Diencephalon (tissue), 1 donor: ENCODE data around the gene NAGA. TPM values are rescaled to one million over a fixed set of nuclear protein-coding genes. Genes with fewer than 3 reads are reported as not detected.

Experiments
- small RNA-seq: library from RNA; depleted of rRNA; stranded (forward); fragments of <200 nt; gene quantifications from one replicate; pipeline ENCODE3, GENCODE V24; 2014
- total RNA-seq: library from RNA; depleted of rRNA; stranded (reverse); fragments of >200 nt; gene quantifications from one replicate; pipeline ENCODE4 v1.2.3, GENCODE V29; 2014

The NAGA gene
- 17.1 TPM for total RNA-seq

DNA sequence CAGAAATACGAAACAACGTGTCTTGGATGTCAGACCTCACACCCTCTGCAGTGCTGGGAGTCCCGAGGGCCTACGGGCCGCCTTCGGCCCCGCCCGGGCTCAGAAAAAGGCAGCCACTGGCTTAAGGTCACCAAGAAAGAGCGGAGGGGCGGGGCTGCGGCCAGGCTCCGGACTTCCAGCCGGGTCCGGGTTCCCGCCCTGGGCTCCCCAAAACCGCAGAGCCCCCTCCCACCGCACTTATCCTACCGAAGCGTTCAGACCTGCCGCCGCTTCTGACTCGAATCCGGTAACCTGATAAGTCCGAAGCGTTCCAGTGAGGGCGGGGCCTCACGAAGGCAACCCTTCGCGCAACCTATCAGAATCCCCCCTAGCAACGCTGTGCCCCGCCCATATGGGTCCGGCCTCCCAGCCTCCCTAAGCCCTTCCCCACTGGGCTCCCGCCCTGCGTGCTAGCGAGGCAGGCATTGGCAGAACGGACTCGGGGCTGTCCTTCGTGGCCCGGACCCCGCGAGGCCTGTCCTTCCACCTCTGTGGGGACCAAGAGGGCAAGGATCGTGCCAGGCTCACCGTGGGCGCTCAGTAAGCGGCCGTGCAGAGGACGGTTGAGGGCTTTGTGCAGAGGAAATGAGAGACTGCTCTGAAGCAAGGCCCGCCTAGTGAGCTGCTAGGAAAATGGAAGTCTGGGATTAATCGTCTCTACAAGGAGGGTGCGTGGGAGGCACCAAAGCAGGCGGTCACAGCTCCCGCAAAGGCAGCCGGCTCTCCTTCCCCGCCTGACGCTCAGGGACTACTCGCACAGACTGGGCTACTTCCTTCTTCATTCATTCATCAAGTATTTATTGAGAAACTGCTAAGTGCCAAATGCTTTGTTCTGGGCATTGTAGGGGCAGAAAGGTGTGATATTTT is at the start of gene NAGA:
NAGA (minus strand) TSS at position 296 of the 906 bp plus-strand sequence. CDS start 515 bp downstream, outside the sequence.

DNA sequence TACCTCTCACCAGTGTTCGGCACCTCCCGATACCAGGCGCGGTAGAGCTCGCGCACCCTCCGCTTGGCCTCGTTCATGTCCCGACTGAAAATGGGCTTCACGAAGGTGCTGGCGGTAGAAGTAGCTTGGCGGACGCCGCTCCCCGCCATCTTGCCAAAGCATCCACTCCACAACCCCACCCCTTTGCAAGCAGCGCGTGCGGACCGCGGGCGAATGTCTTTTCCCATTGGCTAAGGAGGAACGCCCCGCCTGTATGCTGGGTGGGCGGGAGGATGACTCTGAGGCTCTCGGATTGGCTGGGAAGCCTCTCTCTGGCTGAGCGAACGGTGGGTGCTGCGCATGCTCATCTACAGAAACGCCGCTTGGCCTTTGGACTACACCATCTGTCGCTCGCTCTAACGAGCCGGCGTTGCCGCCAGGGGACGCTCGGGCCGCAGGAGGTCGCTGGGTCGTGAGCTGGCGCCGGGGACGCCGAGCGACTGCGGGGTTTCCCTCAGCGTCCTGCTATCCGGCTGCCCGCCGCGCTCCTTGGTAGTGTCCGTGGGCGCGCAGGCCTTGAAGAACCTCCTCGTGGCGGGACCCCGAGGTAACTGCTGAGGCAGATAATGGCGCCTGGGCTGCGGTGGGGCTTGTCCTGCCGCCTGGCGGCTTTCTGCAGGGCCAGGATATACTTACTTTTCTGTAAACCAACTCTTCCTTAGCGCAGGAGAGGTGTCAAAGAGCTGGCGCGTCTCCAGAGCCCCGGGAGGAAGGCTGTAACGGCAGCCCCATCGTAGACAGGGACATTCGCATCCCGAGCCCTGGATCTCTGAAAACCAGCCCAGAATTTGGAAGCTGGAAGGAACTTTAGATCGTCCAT is 20.2 kb upstream of the NAGA start, which contains the start of gene NDUFA6:
NDUFA6 (minus strand) TSS at position 177 of the 859 bp plus-strand sequence; CDS start at position 149, 28 bp downstream.

DNA sequence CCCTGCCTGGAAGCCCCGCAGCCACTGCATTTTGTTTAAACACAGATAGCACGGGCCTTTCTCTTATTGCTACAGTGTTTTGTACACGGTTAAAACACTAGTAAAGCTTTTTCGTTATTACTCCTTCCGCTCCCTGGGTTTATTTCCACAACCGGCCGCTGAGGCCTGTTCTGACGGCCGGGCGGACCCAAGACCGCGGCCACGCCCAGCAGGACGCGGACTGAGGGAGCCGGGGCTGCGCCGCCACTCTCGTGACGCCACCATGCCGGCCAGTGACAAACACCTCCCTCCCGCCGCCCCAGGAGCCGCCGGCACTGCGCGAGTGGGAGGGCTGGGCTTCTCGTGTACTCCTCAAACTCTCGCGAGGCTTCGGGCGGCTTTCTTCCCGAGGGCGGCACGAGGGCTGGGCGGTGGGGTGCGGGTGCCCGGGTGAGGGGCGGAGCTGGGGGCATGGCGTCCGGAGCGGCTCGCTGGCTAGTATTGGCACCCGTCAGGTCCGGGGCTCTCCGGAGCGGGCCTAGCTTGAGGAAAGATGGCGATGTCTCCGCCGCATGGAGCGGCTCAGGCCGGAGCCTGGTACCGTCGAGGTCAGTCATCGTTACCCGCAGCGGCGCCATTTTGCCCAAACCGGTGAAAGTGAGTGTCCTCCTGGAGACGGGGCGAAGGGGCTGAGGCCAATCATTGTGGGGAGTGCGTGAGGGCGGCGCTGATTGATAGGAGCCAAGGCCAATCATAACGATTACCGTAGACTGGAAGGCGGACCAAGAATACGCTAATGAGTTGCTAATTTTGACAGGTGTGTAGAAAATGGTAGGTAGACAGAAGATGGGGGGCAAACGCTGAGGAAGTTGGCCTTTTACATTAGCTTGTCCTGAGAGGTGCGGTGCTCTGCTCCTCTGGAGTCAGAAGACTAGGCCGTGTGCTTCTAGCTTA is 9.0 kb upstream of the NAGA start, which contains the start of gene SMDT1:
SMDT1 (plus strand) TSS at position 382 of the 933 bp plus-strand sequence; CDS start at position 451, 69 bp downstream.

DNA sequence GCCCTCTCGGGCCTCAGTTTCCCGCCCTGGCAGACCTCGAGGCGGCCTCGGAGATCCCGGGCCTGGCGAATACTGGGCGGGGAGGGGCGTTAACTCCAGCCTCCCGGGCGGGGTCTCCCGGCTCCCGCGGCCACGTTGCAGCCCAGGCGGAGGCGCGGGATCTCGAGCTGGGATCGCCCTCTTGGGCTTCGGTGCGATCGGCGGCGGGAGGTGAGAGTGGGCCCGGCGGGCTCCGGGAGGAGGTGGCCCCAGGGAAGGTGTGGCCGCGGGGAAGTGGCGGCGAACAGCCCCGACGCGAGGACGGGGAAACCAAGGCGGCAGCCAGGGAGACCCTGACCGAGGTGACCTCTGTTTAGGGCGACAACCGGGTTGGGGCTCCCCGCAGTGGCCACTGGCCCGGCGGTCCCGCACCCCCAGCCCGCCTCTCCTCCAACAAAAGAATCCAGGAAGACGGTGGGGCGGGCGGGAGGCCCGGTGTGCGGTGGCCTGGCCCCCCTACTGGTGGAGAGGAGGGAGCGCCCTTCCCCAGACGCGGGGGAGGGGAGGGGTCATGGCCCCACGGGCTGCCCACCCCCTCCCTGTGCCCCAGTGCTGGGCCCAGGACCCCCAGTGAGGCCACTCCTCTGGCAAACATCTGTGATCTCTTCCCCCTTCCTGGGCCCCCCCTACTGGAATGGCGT is 3.7 kb upstream of the NAGA start, which contains the start of gene PHETA2:
PHETA2 (plus strand) TSS at position 117 of the 680 bp plus-strand sequence. CDS start 3,046 bp downstream, outside the sequence.

Small RNA genes lying within 50 kb of the gene (small RNA-seq; reads per million reads assigned to genes)
- gene SNORD13P1: not detected

Other genes starting within 250 kb of the NAGA start
- 74.7 TPM for gene SREBF2, start 237.7 kb downstream of the NAGA start, total RNA-seq
- not detected for gene SHISA8, start 155.7 kb downstream of the NAGA start, total RNA-seq
- 0.46 TPM for gene TNFRSF13C, start 144.0 kb downstream of the NAGA start, total RNA-seq
- gene CENPM, start 123.7 kb downstream of the NAGA start, total RNA-seq: 8.1 TPM
- 180 TPM for gene SEPTIN3, start 101.4 kb downstream of the NAGA start, total RNA-seq
- gene WBP2NL, start 72.0 kb downstream of the NAGA start, total RNA-seq: 4.2 TPM
- 3.5 TPM for gene PHETA2, start 3.4 kb upstream of the NAGA start, total RNA-seq
- 19.1 TPM for gene SMDT1, start 8.9 kb upstream of the NAGA start, total RNA-seq
- 59.1 TPM for gene NDUFA6, start 20.0 kb upstream of the NAGA start, total RNA-seq
- 4.2 TPM for gene CYP2D6, start 60.0 kb upstream of the NAGA start, total RNA-seq
- gene TCF20, start 199.8 kb upstream of the NAGA start, total RNA-seq: 64.4 TPM